Pancreas (tissue), 10 donors: ENCODE data around the gene MRPS9. TPM values are rescaled to one million over a fixed set of nuclear protein-coding genes. Genes with fewer than 3 reads are reported as not detected.

Experiments used
- ATAC-seq, 4 donors: fragments of 200-7000 bp; cut with Tn5 transposase; one replicate each; pipeline versions ENCODE4 v1.8.0 to v1.9.1; 2020; ENCODE audit warnings: mild to moderate bottlenecking in 4 of 4, moderate library complexity in 4 of 4
- DNase-seq, 6 donors: peaks; one replicate each; pipeline ENCODE4 v3.0.0-alpha.2; 2020
- FAIRE-seq: peaks from 2 replicates; lab custom pipeline; 2012; peaks lifted over from hg19 to GRCh38; lab: Jason Lieb, UNC
- H3K27ac ChIP-seq, 4 donors: fragments of 200-600 bp; sonication (generic); 1 replicate in 3 of 4; 2 replicates in 1 of 4; pipeline versions ENCODE4 v1.5.0 to v1.8.0; 2020
- H3K27me3 ChIP-seq, 4 donors: fragments of 200-600 bp; one replicate each; pipeline ENCODE4 v1.8.0; 2021
- H3K36me3 ChIP-seq, 3 donors: fragments of 200-600 bp; sonication (generic) in 1 of 3; one replicate each; pipeline versions ENCODE4 v1.5.0 to v1.8.0; 2020 to 2021
- H3K4me1 ChIP-seq, 3 donors: fragments of 200-600 bp; one replicate each; pipeline ENCODE4 v1.8.0; 2021
- H3K4me3 ChIP-seq, 4 donors: fragments of 200-600 bp; sonication (generic) in 2 of 4; one replicate each; pipeline versions ENCODE4 v1.5.0 to v1.8.0; 2020 to 2021
- H3K9me3 ChIP-seq, 4 donors: fragments of 200-600 bp; one replicate each; pipeline ENCODE4 v1.8.0; 2021
- WGBS, 2 donors: extraction: QIAGEN DNeasy Blood & Tissue Kit; methylation state at CpG; one replicate each; pipeline ENCODE4 v1.1.7; 2013; 5-methylcytosine and 5-hydroxymethylcytosine counted together
- intact Hi-C, 3 donors: fragments of 100-400 bp; cut with DNase I; formaldehyde crosslinking; loops; one replicate each; pipeline versions ENCODE4 v1.11.1 to v1.14.2; 2022
- polyA plus RNA-seq, 2 donors: library from polyadenylated mRNA; stranded (reverse); fragments of 200-250 nt; gene quantifications; one replicate each; pipeline ENCODE4 v1.2.3, GENCODE V29; 2013
- total RNA-seq, 6 donors: library from RNA; stranded (reverse); fragmentation: NEBNext Ultra II Directional in 4 of 6; extraction: Animal tissue kit (Norgen Biotek cat#: 25700) in 4 of 6; gene quantifications; one replicate each; pipeline versions ENCODE4 v1.2.1 to v1.2.4, GENCODE V29; 2021 to 2023
- TF ChIP-seq, protein P1 (sequence below), 4 donors: fragments of 200-600 bp; sonication (generic) in 3 of 4; IDR thresholded peaks; one replicate each; pipeline versions ENCODE4 v1.5.0 to v1.8.0; 2021; ENCODE audit warnings: antibody characterized with exemption in 4 of 4
- donor health status: healthy with polysubstance abuse.
- donor health status: DM: no; HTN: no; CAD: no; lungs with moderate emphysema.
- donor health status: DM: no; HTN: no; CAD: no.
- donor health status: control.
- donor health status: control.
- donor health status: Bipolar disorder and iron deficiency.
- donor health status: DM: yes; HTN: yes; CAD: no.
- donor health status: DM: no; HTN: no; CAD: no.
- donor health status: DM: no; HTN: no; CAD: no.
- donor health status: DM: yes; HTN: yes; CAD: no.

MRPS9 gene
- total and polyA plus RNA-seq, 8 donors: 8.8 to 23.6 (median 11.2) TPM

DNA sequence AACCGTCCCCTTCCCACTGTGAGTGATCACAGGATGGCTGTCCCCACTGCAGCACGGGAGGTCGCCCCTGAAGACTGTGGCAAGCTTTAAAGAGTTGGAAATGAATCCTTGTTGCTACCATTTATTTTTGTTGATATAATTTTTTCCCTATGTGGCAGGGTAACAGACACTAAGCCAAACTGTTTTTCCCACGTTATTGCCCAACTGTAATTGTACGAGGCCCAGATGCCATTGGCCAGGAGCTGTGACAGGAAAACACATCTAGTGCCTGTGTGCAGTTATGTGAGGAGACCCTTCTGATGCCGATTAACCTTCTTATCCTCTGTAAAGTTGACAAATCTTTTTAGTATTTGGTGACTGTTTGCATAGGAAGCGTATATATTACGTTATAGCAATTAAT lies 44.2 kb downstream of the MRPS9 start:
- ATAC-seq (peak; percentile 73 to 85 (median 80)), FAIRE-seq (no peak), DNase-seq (peak in 1 of 6 donors; percentile 16)
- H3K36me3 ChIP-seq: no peaks in the 10 kb centered on the region
- no peaks in the 10 kb centered on the region for H3K27me3 ChIP-seq
- no peak overlapping the region for H3K4me3 ChIP-seq
- no peaks in the 10 kb centered on the region for H3K9me3 ChIP-seq
- peak overlapping the region in 1 of 4 donors; percentile 41 for H3K27ac ChIP-seq
- WGBS, 2 donors: 60 to 70% methylated on average over 8 of the region's 8 CpGs
- H3K4me1 ChIP-seq: peaks cover 12 to 23% (median 16%) of the 10 kb centered on the region in 3 donors
- TF ChIP-seq, protein P1, sequence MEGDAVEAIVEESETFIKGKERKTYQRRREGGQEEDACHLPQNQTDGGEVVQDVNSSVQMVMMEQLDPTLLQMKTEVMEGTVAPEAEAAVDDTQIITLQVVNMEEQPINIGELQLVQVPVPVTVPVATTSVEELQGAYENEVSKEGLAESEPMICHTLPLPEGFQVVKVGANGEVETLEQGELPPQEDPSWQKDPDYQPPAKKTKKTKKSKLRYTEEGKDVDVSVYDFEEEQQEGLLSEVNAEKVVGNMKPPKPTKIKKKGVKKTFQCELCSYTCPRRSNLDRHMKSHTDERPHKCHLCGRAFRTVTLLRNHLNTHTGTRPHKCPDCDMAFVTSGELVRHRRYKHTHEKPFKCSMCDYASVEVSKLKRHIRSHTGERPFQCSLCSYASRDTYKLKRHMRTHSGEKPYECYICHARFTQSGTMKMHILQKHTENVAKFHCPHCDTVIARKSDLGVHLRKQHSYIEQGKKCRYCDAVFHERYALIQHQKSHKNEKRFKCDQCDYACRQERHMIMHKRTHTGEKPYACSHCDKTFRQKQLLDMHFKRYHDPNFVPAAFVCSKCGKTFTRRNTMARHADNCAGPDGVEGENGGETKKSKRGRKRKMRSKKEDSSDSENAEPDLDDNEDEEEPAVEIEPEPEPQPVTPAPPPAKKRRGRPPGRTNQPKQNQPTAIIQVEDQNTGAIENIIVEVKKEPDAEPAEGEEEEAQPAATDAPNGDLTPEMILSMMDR (IDR thresholded peaks at IDR 0.05): no peak
- intact Hi-C loops: no loop called here

DNA sequence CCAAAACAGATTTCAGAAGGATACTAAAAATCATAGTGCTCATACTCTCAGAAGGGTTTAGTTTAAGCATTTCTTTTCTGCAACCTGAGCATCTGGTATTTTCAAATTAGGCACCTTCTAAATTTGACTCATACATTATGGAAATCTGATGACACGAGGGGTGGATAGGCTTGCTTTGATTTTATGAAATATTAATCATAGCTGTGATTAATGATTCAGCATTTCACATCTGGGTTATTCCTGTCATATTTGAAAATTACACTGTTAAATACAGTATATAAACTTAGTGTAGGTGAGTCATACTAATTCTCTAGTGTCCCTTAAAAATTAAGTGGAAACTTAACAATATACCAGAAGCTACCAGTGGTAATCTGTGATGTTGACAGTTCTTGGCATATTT lies 47.7 kb downstream of the MRPS9 start:
- TF ChIP-seq, protein P1 (IDR thresholded peaks at IDR 0.05): no peak
- WGBS, 2 donors: 86 to 88% methylated on average over 1 of the region's 1 CpG
- Histone ChIP-seq H3K27me3 (no peaks in the 10 kb centered on the region), H3K36me3 (no peaks in the 10 kb centered on the region), H3K27ac (no peak overlapping the region), H3K9me3 (no peaks in the 10 kb centered on the region), H3K4me1 (peaks cover 10 to 18% (median 12%) of the 10 kb centered on the region in 3 donors), H3K4me3 (no peak overlapping the region)
- ATAC-seq (no peak), FAIRE-seq (no peak), DNase-seq (no peak)
- intact Hi-C loops: no loop called here

DNA sequence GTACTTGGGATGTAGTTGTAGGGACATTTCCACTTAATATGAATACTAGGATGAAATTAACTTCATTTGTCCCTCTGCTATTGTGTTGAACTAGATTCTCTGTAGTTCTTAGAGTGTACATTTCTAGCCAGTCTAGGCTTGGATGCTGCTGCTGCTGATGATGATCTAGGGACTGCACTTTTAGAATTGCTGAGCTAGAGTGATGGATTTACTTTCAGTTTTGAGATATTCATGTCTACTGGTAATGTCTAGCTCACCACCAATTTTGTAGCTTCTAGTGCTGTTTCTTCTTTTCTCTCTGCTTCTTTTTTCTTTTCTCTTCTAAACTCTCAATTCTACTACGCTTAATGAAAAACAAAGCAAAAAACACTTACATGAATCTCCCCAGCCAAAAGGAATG lies 49.4 kb downstream of the MRPS9 start:
- intact Hi-C loops: no loop called here
- peaks cover 0 to 2% (median 0%) of the 10 kb centered on the region in 3 donors for H3K4me1 ChIP-seq
- TF ChIP-seq, protein P1 (IDR thresholded peaks at IDR 0.05): no peak

DNA sequence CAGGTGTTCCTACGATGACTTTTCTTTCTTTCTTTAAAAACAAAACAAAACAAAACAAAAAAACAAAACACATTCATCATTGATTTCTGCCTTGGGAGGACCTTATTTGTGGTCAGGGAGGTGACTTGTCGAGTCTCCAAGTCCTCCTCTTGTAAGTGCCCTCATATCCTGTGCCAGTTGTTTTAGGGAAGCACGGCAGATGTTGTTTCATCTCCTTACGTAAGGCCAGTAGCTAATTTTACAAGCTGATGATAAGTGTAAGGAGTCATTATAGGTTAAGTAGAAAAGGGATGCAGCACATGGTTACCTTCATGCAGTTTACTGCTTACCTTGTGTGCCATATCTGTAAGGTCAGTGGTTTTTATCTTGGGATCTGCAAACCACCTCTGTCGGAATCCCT lies 52.2 kb downstream of the MRPS9 start:
- intact Hi-C loops: no loop called here

More for the DNA sequence above, 49.4 kb downstream of the MRPS9 start:
- ATAC-seq (no peak), DNase-seq (no peak), FAIRE-seq (no peak)
- 38 to 55% methylated on average over 1 of the region's 1 CpG for WGBS, 2 donors
- no peak overlapping the region for H3K4me3 ChIP-seq
- no peaks in the 10 kb centered on the region for H3K36me3 ChIP-seq
- no peaks in the 10 kb centered on the region for H3K9me3 ChIP-seq
- no peaks in the 10 kb centered on the region for H3K27me3 ChIP-seq
- H3K27ac ChIP-seq: no peak overlapping the region

DNA sequence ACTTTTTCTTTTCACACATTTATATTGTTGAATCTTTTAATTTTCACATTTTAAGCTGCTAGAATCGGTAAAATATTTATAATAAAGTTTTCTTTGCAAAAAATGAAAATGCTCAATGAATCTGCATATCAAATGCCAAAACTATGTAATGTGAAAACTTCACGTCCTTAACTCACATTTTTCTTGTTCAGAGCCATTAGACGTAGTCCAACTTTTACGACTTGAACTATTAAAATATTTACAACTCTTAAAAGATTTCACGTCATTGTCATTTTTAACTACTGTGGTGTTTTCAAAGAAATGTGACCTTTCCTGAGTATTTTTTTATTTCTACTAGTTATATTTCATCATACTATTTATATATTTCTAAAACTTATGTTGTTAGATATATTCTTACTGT lies 54.9 kb downstream of the MRPS9 start:
- Histone ChIP-seq H3K9me3 (no peaks in the 10 kb centered on the region), H3K4me3 (no peak overlapping the region), H3K27me3 (no peaks in the 10 kb centered on the region), H3K4me1 (no peaks in the 10 kb centered on the region), H3K36me3 (no peaks in the 10 kb centered on the region), H3K27ac (no peak overlapping the region)
- intact Hi-C loops: no loop called here
- ATAC-seq: no peak
- TF ChIP-seq, protein P1 (IDR thresholded peaks at IDR 0.05): no peak
- peak; percentile 43 for FAIRE-seq
- DNase-seq: no peak
- 90 to 92% methylated on average over 5 of the region's 5 CpGs for WGBS, 2 donors

More for the DNA sequence above, 52.2 kb downstream of the MRPS9 start:
- ATAC-seq (no peak), DNase-seq (no peak), FAIRE-seq (no peak)
- TF ChIP-seq, protein P1 (IDR thresholded peaks at IDR 0.05): no peak
- no peaks in the 10 kb centered on the region for H3K9me3 ChIP-seq
- WGBS, 2 donors: 87 to 89% methylated on average over 5 of the region's 5 CpGs
- H3K27ac ChIP-seq: no peak overlapping the region
- H3K36me3 ChIP-seq: no peaks in the 10 kb centered on the region
- H3K27me3 ChIP-seq: no peaks in the 10 kb centered on the region
- no peaks in the 10 kb centered on the region for H3K4me1 ChIP-seq
- H3K4me3 ChIP-seq: no peak overlapping the region
